H1 (cell line): ENCODE measurements around the gene ERI2. TPM values are rescaled to one million over a fixed set of nuclear protein-coding genes. Genes with fewer than 3 reads are reported as not detected.
A peak's percentile ranks its signal among the peaks of the same experiment; 100 is the strongest.

Experiments used
- CTCF ChIA-PET: fragments of 300-600 bp; sonication (Branson Sonifier 250); formaldehyde crosslinking; loops from one replicate; lab custom pipeline; 2021; ENCODE audit not compliant: partially characterized antibody; lab: Charles Lee
- POLR2A ChIA-PET: fragments of 300-600 bp; sonication (Branson Sonifier 250); formaldehyde crosslinking; loops from one replicate; lab custom pipeline; 2021; ENCODE audit warnings: inconsistent platforms; ENCODE audit not compliant: partially characterized antibody; lab: Charles Lee
- DNase-seq, 2 experiments: peaks; one replicate each; pipeline versions ENCODE4 v3.0.0 to v3.0.0-alpha.2; 2010 to 2022; ENCODE audit warnings: low spot score in 2 of 2, low read depth in 1 of 2, mixed read lengths in 1 of 2
- FAIRE-seq: peaks from 2 replicates; lab custom pipeline; 2011; peaks lifted over from hg19 to GRCh38; lab: Jason Lieb, UNC
- H2AFZ ChIP-seq: 2 replicates; pipeline ENCODE4 v1.8.1; 2012; ENCODE audit warnings: low read length, inconsistent platforms
- H2AK5ac ChIP-seq: 2 replicates; pipeline ENCODE4 v1.6.1; 2013; ENCODE audit warnings: low read depth, low read length
- H2BK120ac ChIP-seq: replicated peaks from 2 replicates; pipeline ENCODE3; 2013; ENCODE audit warnings: low read depth, low read length, inconsistent platforms
- H2BK12ac ChIP-seq: 2 replicates; pipeline ENCODE4 v1.6.1; 2013; ENCODE audit warnings: low read depth, low read length
- H2BK15ac ChIP-seq: 2 replicates; pipeline ENCODE4 v1.6.1; 2013; ENCODE audit warnings: low read length
- H2BK20ac ChIP-seq: 2 replicates; pipeline ENCODE4 v1.6.1; 2013; ENCODE audit warnings: low read length
- H2BK5ac ChIP-seq: 2 replicates; pipeline ENCODE4 v1.6.1; 2013; ENCODE audit warnings: low read depth, low read length
- H3K14ac ChIP-seq: 2 replicates; pipeline ENCODE4 v1.6.1; 2013; ENCODE audit warnings: inconsistent platforms; ENCODE audit not compliant: insufficient read length
- H3K18ac ChIP-seq: 2 replicates; pipeline ENCODE4 v1.6.1; 2013; ENCODE audit warnings: low read length; ENCODE audit errors: extremely low read depth
- H3K23ac ChIP-seq: 2 replicates; pipeline ENCODE4 v1.6.1; 2013; ENCODE audit warnings: inconsistent platforms; ENCODE audit not compliant: insufficient read length
- H3K23me2 ChIP-seq: 2 replicates; pipeline ENCODE4 v1.6.1; 2013; ENCODE audit warnings: low read depth, low read length
- H3K27ac ChIP-seq: 2 replicates; pipeline ENCODE4 v1.6.1; 2011; ENCODE audit warnings: low read depth, low read length, inconsistent platforms
- H3K27me3 ChIP-seq, 4 experiments: replicated peaks in 1 of 4; 1 replicate in 1 of 4; 2 replicates in 3 of 4; pipeline versions ENCODE4 v1.6.1 to v1.8.1; 2011 to 2013; ENCODE audit warnings: low read length in 3 of 4, mild to moderate bottlenecking in 3 of 4, inconsistent platforms in 2 of 4, mixed read lengths in 2 of 4, moderate library complexity in 1 of 4; ENCODE audit not compliant: control insufficient read depth in 3 of 4, insufficient read depth in 3 of 4; ENCODE audit errors: extremely low read depth in 1 of 4
- H3K36me3 ChIP-seq, 4 experiments: 2 replicates each; pipeline versions ENCODE4 v1.6.1 to v1.8.1; 2011 to 2013; ENCODE audit warnings: mild to moderate bottlenecking in 4 of 4, low read length in 3 of 4, moderate library complexity in 2 of 4, control low read depth in 1 of 4, inconsistent platforms in 1 of 4; ENCODE audit not compliant: insufficient read depth in 4 of 4, control insufficient read depth in 2 of 4
- H3K4ac ChIP-seq: replicated peaks from 2 replicates; pipeline ENCODE3; 2013; ENCODE audit warnings: low read length, low read depth, mixed read lengths, inconsistent platforms; ENCODE audit not compliant: insufficient read length
- H3K4me1 ChIP-seq, 4 experiments: replicated peaks in 1 of 4; 1 replicate in 1 of 4; 2 replicates in 3 of 4; pipeline versions ENCODE4 v1.6.1 to v1.8.1; 2011 to 2013; ENCODE audit warnings: low read length in 3 of 4, inconsistent platforms in 2 of 4, mixed read lengths in 1 of 4; ENCODE audit not compliant: insufficient read depth in 4 of 4, control insufficient read depth in 3 of 4
- H3K4me2 ChIP-seq, 2 experiments: 2 replicates each; pipeline versions ENCODE4 v1.6.1 to v1.8.1; 2011 to 2013; ENCODE audit warnings: low read depth in 2 of 2, low read length in 2 of 2, control low read depth in 1 of 2, inconsistent platforms in 1 of 2, mild to moderate bottlenecking in 1 of 2; ENCODE audit not compliant: insufficient read depth in 1 of 2
- H3K4me3 ChIP-seq, 4 experiments: fragments of 200-600, 300-600 bp in 1 of 4; sonication (generic), shearing (Covaris generic), sonication (Bioruptor Twin) in 1 of 4; 2 replicates each; pipeline versions ENCODE4 v1.5.1 to v1.8.1; 2011 to 2016; ENCODE audit warnings: low read length in 4 of 4, low read depth in 3 of 4, control low read depth in 2 of 4, inconsistent platforms in 2 of 4, mild to moderate bottlenecking in 2 of 4, mixed read lengths in 1 of 4, moderate library complexity in 1 of 4; ENCODE audit not compliant: insufficient read depth in 2 of 4; ENCODE audit errors: extremely low read depth in 1 of 4
- H3K56ac ChIP-seq: replicated peaks from 2 replicates; pipeline ENCODE3; 2013; ENCODE audit warnings: low read depth, mild to moderate bottlenecking, mixed read lengths, low read length, inconsistent platforms; ENCODE audit not compliant: insufficient read length
- H3K79me1 ChIP-seq: 2 replicates; pipeline ENCODE4 v1.6.1; 2013; ENCODE audit warnings: low read depth, low read length, control low read depth
- H3K79me2 ChIP-seq, 2 experiments: 2 replicates each; pipeline versions ENCODE4 v1.6.1 to v1.8.1; 2012 to 2013; ENCODE audit warnings: low read length in 2 of 2, mild to moderate bottlenecking in 2 of 2, inconsistent platforms in 1 of 2; ENCODE audit not compliant: insufficient read depth in 2 of 2, control insufficient read depth in 1 of 2
- H3K9ac ChIP-seq, 4 experiments: replicated peaks in 1 of 4; 1 replicate in 1 of 4; 2 replicates in 3 of 4; pipeline versions ENCODE4 v1.6.1 to v1.8.1; 2011 to 2013; ENCODE audit warnings: low read depth in 3 of 4, low read length in 3 of 4, control low read depth in 2 of 4, mild to moderate bottlenecking in 2 of 4, moderate library complexity in 2 of 4, inconsistent platforms in 1 of 4; ENCODE audit errors: extremely low read depth in 1 of 4
- H3K9me3 ChIP-seq, 2 experiments: 2 replicates each; pipeline versions ENCODE4 v1.6.1 to v1.8.1; 2012 to 2013; ENCODE audit warnings: mild to moderate bottlenecking in 2 of 2, moderate library complexity in 2 of 2, control low read depth in 1 of 2, inconsistent platforms in 1 of 2, low read depth in 1 of 2, low read length in 1 of 2, mixed read lengths in 1 of 2; ENCODE audit not compliant: insufficient read depth in 2 of 2
- H4K20me1 ChIP-seq, 2 experiments: replicated peaks in 1 of 2; 2 replicates each; pipeline versions ENCODE3 to v1.8.1; 2011 to 2013; ENCODE audit warnings: inconsistent platforms in 2 of 2, low read length in 2 of 2, mild to moderate bottlenecking in 1 of 2; ENCODE audit not compliant: insufficient read depth in 2 of 2, control insufficient read depth in 1 of 2
- H4K5ac ChIP-seq: 2 replicates; pipeline ENCODE4 v1.6.1; 2013; ENCODE audit warnings: low read length, low read depth, mixed read lengths, inconsistent platforms; ENCODE audit not compliant: insufficient read length
- H4K8ac ChIP-seq: 2 replicates; pipeline ENCODE4 v1.8.0; 2013; ENCODE audit warnings: mild to moderate bottlenecking, moderate library complexity, low read length, inconsistent platforms; ENCODE audit not compliant: insufficient read depth; ENCODE audit errors: extremely low read depth
- H4K91ac ChIP-seq: replicated peaks from 2 replicates; pipeline ENCODE3; 2013; ENCODE audit warnings: low read length, mixed read lengths, inconsistent platforms; ENCODE audit not compliant: insufficient read length
- CBX5 ChIP-seq: fragments of 300-800, 300-1000 bp; sonication (generic); IDR thresholded peaks from 2 replicates; pipeline ENCODE4 v1.7.1; 2016; ENCODE audit warnings: antibody characterized with exemption, low read length, low read depth
- CREB1 ChIP-seq: IDR thresholded peaks from 2 replicates; pipeline ENCODE4 v1.6.1; 2012; ENCODE audit warnings: inconsistent platforms
- EGR1 ChIP-seq: IDR thresholded peaks from 2 replicates; pipeline ENCODE4 v1.6.1; 2011; ENCODE audit warnings: low read depth, low read length, borderline replicate concordance
- JUND ChIP-seq: IDR thresholded peaks from 2 replicates; pipeline ENCODE4 v1.6.1; 2011; ENCODE audit warnings: mild to moderate bottlenecking, improper control_type of control experiment, low read length
- RXRA ChIP-seq: IDR thresholded peaks from 2 replicates; pipeline ENCODE4 v1.6.1; 2011; ENCODE audit warnings: low read depth, mild to moderate bottlenecking, low read length, moderate library complexity; ENCODE audit not compliant: insufficient read depth
- WGBS, 2 experiments: shearing (Covaris generic) in 1 of 2; methylation state at CpG; one replicate each; pipeline versions ENCODE4 v1.1.6 to v1.1.7; 2013 to 2015; ENCODE audit warnings: low lambda C conversion rate in 2 of 2, mixed read lengths in 2 of 2, inconsistent platforms in 1 of 2, low coverage in 1 of 2, missing lambda C conversion rate in 1 of 2; ENCODE audit not compliant: insufficient replicate concordance in 2 of 2, insufficient coverage in 1 of 2, insufficient read length in 1 of 2; ENCODE audit errors: extremely low coverage in 1 of 2, missing lambda C conversion rate in 1 of 2; 5-methylcytosine and 5-hydroxymethylcytosine counted together
- polyA plus RNA-seq, 7 experiments: library from polyadenylated mRNA; depleted of rRNA in 3 of 7; stranded (reverse) in 5 of 7; unstranded in 2 of 7; fragments of >200 nt in 5 of 7; fragments of 200-250 nt in 2 of 7; gene quantifications; 1 replicate in 5 of 7; 2 replicates in 1 of 7; 4 replicates in 1 of 7; pipeline versions ENCODE4 v1.2.1 to v1.2.3, GENCODE V29; 2011 to 2013; ENCODE audit warnings: missing spikeins in 2 of 7, mixed read lengths in 2 of 7
- total RNA-seq: library from RNA; stranded (reverse); fragmentation: NEBNext Ultra II Directional; extraction: Animal tissue kit (Norgen Biotek cat#: 25700); gene quantifications from 2 replicates; pipeline ENCODE4 v1.2.1, GENCODE V29; 2021
- TF ChIP-seq, protein P1 (sequence below): IDR thresholded peaks from 2 replicates; pipeline ENCODE4 v1.6.1; 2012; ENCODE audit warnings: low read length, inconsistent platforms

The ERI2 gene
- total and polyA plus RNA-seq, 2 of the 8 experiments (the other 6 are each of a cell fraction or from before 2014, with no cell fraction given): 11.0 to 12.6 TPM

DNA sequence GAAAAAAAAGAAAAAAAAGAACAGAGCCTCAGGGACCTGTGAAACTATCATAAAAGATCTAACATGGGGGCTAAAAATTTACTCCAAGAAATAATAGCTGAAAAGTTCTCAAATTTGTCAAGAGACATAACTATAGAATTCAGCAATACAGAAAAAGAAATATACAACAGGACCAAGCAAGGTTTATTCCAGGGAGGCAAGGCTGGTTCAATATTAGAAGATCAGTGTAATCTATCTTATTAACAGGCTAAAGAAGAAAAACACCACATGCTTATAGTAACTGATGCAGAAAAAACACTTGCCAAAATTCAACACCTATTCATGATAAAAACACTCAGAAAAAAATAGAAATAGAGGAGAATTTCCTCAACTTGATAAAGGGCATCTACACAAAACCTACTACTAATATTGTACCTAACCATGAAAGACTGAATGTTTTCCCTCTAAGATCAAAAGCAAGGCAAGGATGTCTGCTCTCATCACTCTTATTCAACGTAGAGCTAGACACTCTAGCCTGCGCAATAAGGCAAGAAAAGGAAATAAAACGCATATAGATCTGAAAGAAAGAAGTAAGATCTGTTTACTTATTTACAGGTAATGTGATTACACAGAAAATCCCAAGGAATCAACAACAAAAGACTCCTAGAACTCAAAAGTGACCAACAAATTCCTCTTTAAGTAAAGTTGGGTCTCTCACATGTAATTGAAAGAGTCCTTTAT is 43.7 kb downstream of the ERI2 start:
- no peak overlapping the region for H2AFZ ChIP-seq
- no peak overlapping the region for H3K18ac ChIP-seq
- H3K23me2 ChIP-seq: no peaks in the 10 kb centered on the region
- no peak overlapping the region for H2BK5ac ChIP-seq
- H3K79me1 ChIP-seq: no peaks in the 10 kb centered on the region
- H2BK120ac ChIP-seq: no peak overlapping the region
- ChIA-PET CTCF (interaction anchor here (1.6 kb wide), 1 partner anchor 11 kb away, joined by 4 read pairs; no protein-coding TSS in a partner anchor), POLR2A (interaction anchor here (1.1 kb wide), 1 partner anchor 21 kb away, joined by 3 read pairs; the partner anchor contains the start of gene THUMPD1)
- no peak overlapping the region for H2AK5ac ChIP-seq
- no peaks in the 10 kb centered on the region for H3K36me3 ChIP-seq
- H3K27ac ChIP-seq: no peak overlapping the region
- no peak overlapping the region for H2BK20ac ChIP-seq
- peak overlapping the region in 1 of 2 experiments; percentile 96; a peak in 1 of 4 replicates for H3K4me2 ChIP-seq
- H3K23ac ChIP-seq: no peak overlapping the region
- WGBS, 2 experiments: 87% methylated on average over 3 of the region's 3 CpGs; no CpG with 5 or more reads in 1 of the 2 experiments
- H3K9me3 ChIP-seq: no peaks in the 10 kb centered on the region; a peak in 1 of 4 replicates
- no peaks in the 10 kb centered on the region for H3K79me2 ChIP-seq
- no peak overlapping the region for H3K14ac ChIP-seq
- no peak overlapping the region for H3K9ac ChIP-seq
- DNase-seq: no peak
- H4K91ac ChIP-seq: no peak overlapping the region
- no peak overlapping the region for H4K5ac ChIP-seq
- no peak overlapping the region for H2BK15ac ChIP-seq
- H3K4ac ChIP-seq: no peak overlapping the region
- no peak overlapping the region for H4K8ac ChIP-seq
- TF ChIP-seq EGR1: no peak
- TF ChIP-seq, protein P1, sequence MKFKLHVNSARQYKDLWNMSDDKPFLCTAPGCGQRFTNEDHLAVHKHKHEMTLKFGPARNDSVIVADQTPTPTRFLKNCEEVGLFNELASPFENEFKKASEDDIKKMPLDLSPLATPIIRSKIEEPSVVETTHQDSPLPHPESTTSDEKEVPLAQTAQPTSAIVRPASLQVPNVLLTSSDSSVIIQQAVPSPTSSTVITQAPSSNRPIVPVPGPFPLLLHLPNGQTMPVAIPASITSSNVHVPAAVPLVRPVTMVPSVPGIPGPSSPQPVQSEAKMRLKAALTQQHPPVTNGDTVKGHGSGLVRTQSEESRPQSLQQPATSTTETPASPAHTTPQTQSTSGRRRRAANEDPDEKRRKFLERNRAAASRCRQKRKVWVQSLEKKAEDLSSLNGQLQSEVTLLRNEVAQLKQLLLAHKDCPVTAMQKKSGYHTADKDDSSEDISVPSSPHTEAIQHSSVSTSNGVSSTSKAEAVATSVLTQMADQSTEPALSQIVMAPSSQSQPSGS: no peak
- TF ChIP-seq CREB1: no peak
- TF ChIP-seq JUND: no peak
- TF ChIP-seq CBX5: no peak
- no peak for TF ChIP-seq RXRA
- no peaks in the 10 kb centered on the region; a peak in 1 of 7 replicates for H3K4me1 ChIP-seq
- no peak for FAIRE-seq
- H3K56ac ChIP-seq: no peak overlapping the region
- H4K20me1 ChIP-seq: no peaks in the 10 kb centered on the region
- no peak overlapping the region for H2BK12ac ChIP-seq
- no peaks in the 10 kb centered on the region; a peak in 1 of 7 replicates for H3K27me3 ChIP-seq
- no peak overlapping the region for H3K4me3 ChIP-seq
